ENCODE results near the gene CSH2.

The CSH2 gene

DNA sequence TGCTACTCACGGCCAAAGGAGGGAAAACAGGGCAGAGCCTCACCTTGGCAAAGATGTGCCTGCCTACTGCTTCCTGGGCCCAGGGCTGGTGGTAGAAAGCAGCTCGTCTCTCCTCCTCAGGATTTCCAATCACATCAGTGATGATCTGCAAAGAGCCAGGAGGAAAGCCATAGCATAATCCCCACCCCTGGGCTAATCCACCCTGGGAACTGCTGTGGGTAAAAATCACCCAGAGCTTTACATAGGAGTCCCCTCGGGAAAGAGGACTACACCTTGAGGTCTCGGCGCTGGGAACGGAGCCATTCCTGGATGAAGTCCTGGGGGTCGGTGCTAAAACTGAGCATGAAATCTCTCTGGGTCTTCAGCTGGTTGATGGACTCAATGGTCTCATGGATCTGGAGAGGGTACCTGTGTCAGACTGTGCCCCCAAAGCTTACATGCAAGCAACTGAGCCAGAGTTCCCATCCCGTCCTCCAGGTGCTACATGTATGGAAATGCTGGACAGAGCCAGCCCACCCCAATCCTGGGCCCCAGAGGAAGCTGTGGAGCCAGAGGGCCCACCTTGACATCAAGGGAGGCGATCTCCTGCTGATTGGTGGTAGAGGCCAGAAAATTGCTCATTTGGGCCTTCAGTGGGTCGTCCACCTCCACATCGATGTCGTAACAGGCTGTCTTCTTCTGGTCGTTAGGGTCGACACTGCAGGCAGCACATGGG, 40.3 kb downstream of the CSH2 start:
- no peak for DNase-seq

DNA sequence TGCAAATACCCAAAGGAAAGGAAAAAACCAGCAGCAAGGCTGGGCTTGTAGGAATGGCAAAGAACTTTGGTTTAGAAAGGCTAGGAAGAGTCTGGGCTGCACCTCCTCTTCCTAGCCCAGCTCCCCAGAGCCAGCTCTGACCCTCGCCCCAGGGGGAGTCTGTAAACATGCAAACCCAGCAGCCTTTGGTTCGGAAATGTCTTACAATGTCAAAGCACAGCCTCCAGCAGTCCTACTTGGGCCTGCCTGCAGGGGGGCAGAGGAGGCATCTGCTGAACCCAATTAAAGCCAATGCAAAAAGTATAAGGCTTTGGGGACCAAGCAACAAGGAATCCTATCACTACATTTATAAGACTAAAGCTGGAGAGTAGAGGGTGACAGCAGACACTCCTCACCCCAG, 41.0 kb downstream of the CSH2 start:
- DNase-seq: no peak

- DNase-seq: no peak
These were observed 41.5 kb downstream of the CSH2 start for GRCh38 chr17:63832014-63832413.

- no peak for DNase-seq
These were observed 42.0 kb downstream of the CSH2 start for GRCh38 chr17:63831505-63831904.

DNA sequence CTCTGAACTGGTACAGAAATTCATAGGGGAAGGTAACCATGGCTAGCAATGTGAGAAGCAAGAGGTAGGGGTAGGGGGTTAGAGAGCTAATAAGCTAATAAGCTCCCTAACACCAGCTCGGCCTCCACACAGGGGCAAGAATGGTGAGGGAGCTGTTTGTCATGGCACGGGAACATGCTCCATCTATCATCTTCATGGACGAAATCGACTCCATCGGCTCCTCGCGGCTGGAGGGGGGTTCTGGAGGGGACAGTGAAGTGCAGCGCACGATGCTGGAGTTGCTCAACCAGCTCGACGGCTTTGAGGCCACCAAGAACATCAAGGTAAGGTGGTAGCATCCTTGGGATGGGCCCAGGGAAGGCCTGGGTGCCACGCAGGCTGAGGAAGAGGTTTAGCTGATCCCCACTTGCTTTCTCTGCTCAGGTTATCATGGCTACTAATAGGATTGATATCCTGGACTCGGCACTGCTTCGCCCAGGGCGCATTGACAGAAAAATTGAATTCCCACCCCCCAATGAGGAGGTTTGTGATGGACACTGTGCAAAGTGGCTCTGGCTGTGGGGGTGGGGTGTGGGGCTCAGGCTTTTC, 42.5 kb downstream of the CSH2 start:
- no peak for DNase-seq

DNA sequence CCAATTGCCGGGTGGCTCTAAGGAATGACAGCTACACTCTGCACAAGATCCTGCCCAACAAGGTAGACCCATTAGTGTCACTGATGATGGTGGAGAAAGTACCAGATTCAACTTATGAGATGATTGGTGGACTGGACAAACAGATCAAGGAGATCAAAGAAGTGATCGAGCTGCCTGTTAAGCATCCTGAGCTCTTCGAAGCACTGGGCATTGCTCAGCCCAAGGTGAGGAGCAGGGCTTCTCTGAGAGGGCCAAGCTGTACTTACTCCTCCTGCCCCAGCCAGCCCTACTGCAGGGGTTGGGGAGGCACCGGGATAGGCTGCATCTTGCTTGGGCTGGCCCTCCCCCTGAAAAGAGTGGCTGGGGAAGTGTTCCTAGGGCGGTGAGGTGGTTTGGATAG, 43.2 kb downstream of the CSH2 start:
- no peak for DNase-seq

DNA sequence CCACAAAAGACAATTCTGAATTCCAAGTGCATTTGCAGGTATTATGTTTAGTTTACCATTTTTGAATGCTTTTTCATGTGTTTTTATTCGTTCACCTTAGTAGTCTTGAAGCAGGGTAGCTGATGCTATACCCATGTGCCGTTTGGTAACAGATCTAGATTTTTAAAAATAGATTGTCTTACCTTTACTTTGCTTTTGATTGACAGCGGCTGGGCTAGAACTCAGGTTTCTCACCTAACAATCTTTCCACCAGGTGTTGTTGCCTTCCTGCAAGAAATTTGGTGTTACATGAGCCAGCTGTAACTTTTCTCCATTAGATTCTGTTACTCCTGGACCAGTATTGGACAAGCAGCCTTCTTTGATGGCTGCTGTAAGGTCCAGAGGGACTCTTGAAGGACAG, 44.5 kb downstream of the CSH2 start:
- DNase-seq: no peak

DNA sequence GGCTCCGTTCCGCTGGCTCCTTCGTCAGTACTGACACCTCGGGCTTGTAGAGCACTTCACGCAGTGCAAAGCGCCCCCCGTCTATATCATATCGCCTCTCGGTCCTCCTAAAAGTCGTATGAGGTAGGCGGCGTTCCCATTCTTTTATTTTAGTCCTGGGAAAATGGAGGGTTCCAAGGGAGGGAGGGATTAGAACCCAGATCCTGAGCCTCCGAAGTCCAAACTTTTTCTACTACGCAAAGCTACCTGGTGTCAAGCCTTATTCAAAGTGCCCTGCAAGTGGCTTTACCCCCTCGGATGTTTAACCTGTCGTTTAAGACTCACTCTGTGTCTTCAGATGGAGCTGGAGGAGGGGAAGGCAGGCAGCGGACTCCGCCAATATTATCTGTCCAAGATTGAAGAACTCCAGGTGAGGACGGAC, 45.7 kb downstream of the CSH2 start:
- no peak for DNase-seq

DNA sequence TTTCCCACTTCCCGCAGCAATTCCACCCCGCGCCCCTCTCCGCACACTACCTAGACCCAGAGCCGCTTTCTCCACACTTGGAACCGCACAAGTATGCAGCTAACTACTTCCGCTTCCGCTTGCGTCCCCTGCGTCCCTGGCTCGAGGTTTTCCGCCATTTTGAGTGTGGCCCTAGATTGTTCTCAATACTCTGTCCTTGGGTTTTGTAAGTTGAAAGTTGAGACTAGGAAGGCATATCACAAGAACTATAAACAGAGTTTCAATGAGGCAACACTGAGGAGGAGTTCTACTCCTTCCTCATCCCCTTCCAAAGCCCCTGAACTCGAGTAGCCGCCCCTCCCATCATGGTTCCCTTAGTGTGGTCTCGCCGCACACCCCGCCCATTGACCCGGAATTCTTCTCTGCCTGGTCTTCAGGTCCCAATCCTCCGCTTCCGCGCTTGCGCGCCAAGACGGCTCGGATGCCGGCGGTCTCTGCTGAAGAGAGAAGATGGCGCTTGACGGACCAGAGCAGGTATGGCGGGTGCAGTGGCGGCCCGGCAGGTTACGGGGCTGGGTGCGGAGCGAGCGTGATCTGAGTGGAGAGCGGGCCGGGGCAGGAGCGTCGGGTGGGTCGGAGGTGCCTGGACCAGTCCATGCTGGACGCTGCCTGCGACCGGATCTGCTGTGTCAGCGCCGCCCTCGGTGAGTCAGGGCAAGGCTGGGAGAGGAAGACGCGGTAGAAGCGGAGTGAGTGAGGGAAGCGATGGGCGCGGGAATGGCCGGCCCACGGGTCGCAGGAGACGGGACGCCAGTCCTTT, 46.3 kb downstream of the CSH2 start, which contains the start of the genes FTSJ3 and PSMC5:
FTSJ3 (minus strand) TSS at position 662 of the 799 bp plus-strand sequence. CDS start 761 bp downstream, outside the sequence.
PSMC5 (plus strand) TSS at position 430 of the 799 bp plus-strand sequence; CDS start at position 490, 60 bp downstream.
- peak; percentile 96 for DNase-seq

DNA sequence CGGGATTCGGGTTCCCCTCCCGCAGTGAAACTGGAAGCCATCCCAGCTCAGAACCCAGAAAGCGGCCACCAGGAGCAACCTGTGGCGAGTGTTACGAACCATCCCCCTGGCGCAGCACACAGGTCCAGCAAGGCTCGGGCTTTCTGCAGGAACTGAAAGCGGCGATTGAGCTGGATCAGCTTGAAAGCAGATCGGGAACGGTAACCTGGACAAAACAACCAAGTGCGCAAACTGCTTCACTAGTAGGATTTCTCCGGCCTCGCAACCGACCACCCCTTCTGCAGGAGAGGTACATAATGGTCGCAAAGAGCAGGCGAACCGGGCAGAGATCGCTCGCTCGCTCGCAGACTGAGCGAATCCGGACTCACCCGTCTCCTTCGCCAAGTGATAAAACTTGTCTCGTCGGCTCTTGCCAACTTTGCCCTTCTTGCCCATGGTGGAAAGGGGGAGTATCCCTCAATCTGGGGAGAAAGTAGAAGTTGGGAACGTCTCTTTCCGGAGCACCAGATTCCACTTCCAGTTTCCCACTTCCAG, 46.9 kb downstream of the CSH2 start:
- no peak for DNase-seq

DNA sequence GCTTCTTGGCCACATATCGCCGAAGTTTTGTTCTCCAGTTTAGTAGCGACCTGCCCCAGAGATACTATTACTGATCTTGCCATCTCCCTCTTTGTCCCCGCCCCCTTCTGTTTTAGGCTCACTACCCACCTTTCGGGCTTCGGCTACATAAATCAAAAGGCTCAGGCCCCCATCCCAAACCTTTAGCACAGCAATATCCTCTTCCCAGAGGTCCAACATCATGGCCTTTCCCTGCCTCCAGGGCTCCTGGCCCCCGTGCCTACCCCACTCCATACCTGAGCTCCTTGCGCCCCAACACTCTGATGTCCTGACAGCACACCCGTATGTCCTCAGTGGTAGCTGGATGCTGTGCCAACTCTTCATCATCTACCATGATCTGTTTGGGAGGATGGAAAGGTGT, 49.1 kb downstream of the CSH2 start:
- no peak for DNase-seq

GRCh38 chr17:63823659-63824331, 49.7 kb downstream of the CSH2 start:
- DNase-seq: no peak

DNA sequence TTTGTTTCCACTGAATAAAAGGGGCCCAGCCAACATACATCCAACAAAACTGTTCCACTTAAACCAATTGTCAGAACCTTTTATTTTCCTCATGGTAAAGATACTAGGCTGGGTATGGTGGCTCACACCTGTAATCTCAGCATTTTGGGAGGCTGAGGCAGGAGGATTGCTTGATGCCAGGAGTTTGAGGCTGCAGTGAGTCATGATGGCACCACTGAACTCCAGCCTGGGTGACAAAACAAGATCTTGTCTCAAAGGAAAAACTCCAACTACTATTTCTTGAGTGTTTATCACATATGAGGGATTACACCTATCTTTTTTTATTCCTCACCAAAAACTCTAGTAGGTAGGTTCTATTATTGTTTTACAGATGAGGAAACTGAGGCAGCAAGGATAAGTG, 50.9 kb downstream of the CSH2 start:
- no peak for DNase-seq
